Naive B cell (primary cell): ENCODE results near the gene SPHKAP. TPM values are rescaled to one million over a fixed set of nuclear protein-coding genes. Genes with fewer than 3 reads are reported as not detected.
"Not testable (repeated sequence)": the region's sequence is repeated elsewhere in the genome, so short reads cannot be mapped to it uniquely, and the experiment has no call there.

ENCODE experiments used
- ATAC-seq, 2 donors: fragments of 150-1000 bp; cut with Tn5 transposase; 2 replicates each; pipeline ENCODE4 v1.10.0; 2021; ENCODE audit warnings: low read depth in 2 of 2, mild to moderate bottlenecking in 2 of 2, moderate library complexity in 2 of 2
- DNase-seq: peaks from one replicate; pipeline ENCODE4 v3.0.0; 2022
- H3K27ac Mint-ChIP-seq, 6 donors: one replicate each; pipeline ENCODE4 v1.8.0; 2020 to 2022; ENCODE audit warnings: mild to moderate bottlenecking in 6 of 6, mixed read lengths in 6 of 6, moderate library complexity in 5 of 6, inconsistent platforms in 2 of 6
- H3K27me3 Mint-ChIP-seq, 3 donors: one replicate each; pipeline ENCODE4 v1.8.0; 2021 to 2022; ENCODE audit warnings: mixed read lengths in 3 of 3, mild to moderate bottlenecking in 1 of 3
- H3K36me3 Mint-ChIP-seq, 2 donors: one replicate each; pipeline ENCODE4 v1.8.0; 2020 to 2022; ENCODE audit warnings: mixed read lengths in 2 of 2, inconsistent platforms in 1 of 2, mild to moderate bottlenecking in 1 of 2
- H3K4me1 Mint-ChIP-seq, 3 donors: one replicate each; pipeline ENCODE4 v1.8.0; 2020 to 2022; ENCODE audit warnings: mixed read lengths in 3 of 3, inconsistent platforms in 1 of 3, mild to moderate bottlenecking in 1 of 3, moderate library complexity in 1 of 3
- H3K4me3 Mint-ChIP-seq, 8 donors: one replicate each; pipeline ENCODE4 v1.8.0; 2020 to 2022; ENCODE audit warnings: mild to moderate bottlenecking in 8 of 8, mixed read lengths in 8 of 8, moderate library complexity in 8 of 8, inconsistent platforms in 2 of 8
- H3K9me3 Mint-ChIP-seq, 7 donors: one replicate each; pipeline ENCODE4 v1.8.0; 2020 to 2022; ENCODE audit warnings: mixed read lengths in 7 of 7, mild to moderate bottlenecking in 5 of 7, inconsistent platforms in 2 of 7, moderate library complexity in 1 of 7
- polyA plus RNA-seq, 6 donors: library from polyadenylated mRNA; unstranded; fragments of 300-500 nt; fragmentation: Illumina TruSeq; gene quantifications; one replicate each; pipeline ENCODE4 v1.2.3, GENCODE V29; 2021; ENCODE audit warnings: low read depth in 6 of 6

The SPHKAP gene
- polyA plus RNA-seq, result not detected

- Mint-ChIP-seq H3K27me3 (peaks cover 0 to 21% (median 20%) of the 10 kb centered on the region in 3 donors), H3K4me3 (no peak within 1 kb of the TSS), H3K27ac (no peak within 1 kb of the TSS), H3K36me3 (peaks cover 0 to 13% of the 10 kb centered on the region in 2 donors), H3K4me1 (no peaks in the 10 kb centered on the region), H3K9me3 (peaks cover 9 to 25% (median 19%) of the 10 kb centered on the region in 7 donors)
- DNase-seq (no peak), ATAC-seq (no peak)
Observed at GRCh38 chr2:228181098-228182019, at the start of gene SPHKAP. TSS of gene SPHKAP (minus strand) at chr2:228181687. CDS start at chr2:228181598, 89 bp downstream.

- DNase-seq (no peak), ATAC-seq (no peak)
- Mint-ChIP-seq H3K27me3 (no peaks in the 10 kb centered on the region), H3K9me3 (peaks cover 0 to 6% (median 5%) of the 10 kb centered on the region in 7 donors), H3K4me1 (no peaks in the 10 kb centered on the region), H3K27ac (no peak overlapping the region), H3K4me3 (no peak overlapping the region), H3K36me3 (no peaks in the 10 kb centered on the region)
Observed at GRCh38 chr2:228227466-228227865, 46.0 kb upstream of the SPHKAP start.

- Mint-ChIP-seq H3K4me3 (no peak overlapping the region), H3K36me3 (no peaks in the 10 kb centered on the region), H3K27me3 (no peaks in the 10 kb centered on the region), H3K27ac (no peak overlapping the region), H3K9me3 (peaks cover 0 to 6% (median 3%) of the 10 kb centered on the region in 7 donors), H3K4me1 (no peaks in the 10 kb centered on the region)
- ATAC-seq (no peak), DNase-seq (no peak)
Observed at GRCh38 chr2:228224410-228224809, 42.9 kb upstream of the SPHKAP start.

GRCh38 chr2:228218593-228218992 lies 37.1 kb upstream of the SPHKAP start:
- not testable (repeated sequence) for H3K36me3 Mint-ChIP-seq, ATAC-seq, H3K4me3 Mint-ChIP-seq, H3K27me3 Mint-ChIP-seq, DNase-seq, H3K4me1 Mint-ChIP-seq, H3K27ac Mint-ChIP-seq
- H3K9me3 Mint-ChIP-seq, result peaks cover 0 to 11% (median 5%) of the 10 kb centered on the region in 7 donors

- ATAC-seq (no peak), DNase-seq (no peak)
- H3K27ac Mint-ChIP-seq, result no peak overlapping the region
- H3K27me3 Mint-ChIP-seq, result no peaks in the 10 kb centered on the region
- no peak overlapping the region for H3K4me3 Mint-ChIP-seq
- H3K36me3 Mint-ChIP-seq, result no peaks in the 10 kb centered on the region
- peaks cover 5 to 16% (median 11%) of the 10 kb centered on the region in 7 donors for H3K9me3 Mint-ChIP-seq
- no peaks in the 10 kb centered on the region for H3K4me1 Mint-ChIP-seq
Observed at GRCh38 chr2:228197504-228197903, 16.0 kb upstream of the SPHKAP start.

- DNase-seq (no peak), ATAC-seq (no peak)
- Mint-ChIP-seq H3K27ac (no peak overlapping the region), H3K36me3 (peaks cover 0 to 13% of the 10 kb centered on the region in 2 donors), H3K9me3 (peaks cover 7 to 24% (median 16%) of the 10 kb centered on the region in 7 donors), H3K27me3 (peaks cover 0 to 21% (median 20%) of the 10 kb centered on the region in 3 donors), H3K4me1 (no peaks in the 10 kb centered on the region), H3K4me3 (no peak overlapping the region)
Observed at GRCh38 chr2:228180181-228181097, 1.0 kb downstream of the SPHKAP start.

GRCh38 chr2:228167290-228167689 lies 14.2 kb downstream of the SPHKAP start:
- no peak overlapping the region for H3K27ac Mint-ChIP-seq
- no peaks in the 10 kb centered on the region for H3K36me3 Mint-ChIP-seq
- H3K27me3 Mint-ChIP-seq, result no peaks in the 10 kb centered on the region
- no peak for DNase-seq
- H3K9me3 Mint-ChIP-seq, result peaks cover 0 to 9% (median 2%) of the 10 kb centered on the region in 7 donors
- no peak overlapping the region for H3K4me3 Mint-ChIP-seq
- ATAC-seq, result no peak
- H3K4me1 Mint-ChIP-seq, result no peaks in the 10 kb centered on the region

- H3K27ac Mint-ChIP-seq, result no peak overlapping the region
- DNase-seq (no peak), ATAC-seq (no peak)
- no peak overlapping the region for H3K4me3 Mint-ChIP-seq
- H3K4me1 Mint-ChIP-seq, result no peaks in the 10 kb centered on the region
- peaks cover 0 to 13% (median 2%) of the 10 kb centered on the region in 7 donors for H3K9me3 Mint-ChIP-seq
- H3K36me3 Mint-ChIP-seq, result no peaks in the 10 kb centered on the region
- H3K27me3 Mint-ChIP-seq, result no peaks in the 10 kb centered on the region
Observed at GRCh38 chr2:228164718-228165117, 16.8 kb downstream of the SPHKAP start.

GRCh38 chr2:228157841-228158240 lies 23.6 kb downstream of the SPHKAP start:
- Mint-ChIP-seq H3K4me3 (no peak overlapping the region), H3K36me3 (no peaks in the 10 kb centered on the region), H3K27me3 (no peaks in the 10 kb centered on the region), H3K4me1 (no peaks in the 10 kb centered on the region), H3K27ac (no peak overlapping the region), H3K9me3 (peaks cover 2 to 24% (median 5%) of the 10 kb centered on the region in 7 donors)
- ATAC-seq, result no peak
- DNase-seq, result no peak

- H3K4me3 Mint-ChIP-seq, result no peak overlapping the region
- H3K9me3 Mint-ChIP-seq, result peaks cover 0 to 18% (median 3%) of the 10 kb centered on the region in 7 donors
- no peaks in the 10 kb centered on the region for H3K4me1 Mint-ChIP-seq
- H3K27ac Mint-ChIP-seq, result no peak overlapping the region
- DNase-seq (no peak), ATAC-seq (no peak)
- H3K36me3 Mint-ChIP-seq, result no peaks in the 10 kb centered on the region
- H3K27me3 Mint-ChIP-seq, result no peaks in the 10 kb centered on the region
Observed at GRCh38 chr2:228144961-228145360, 36.5 kb downstream of the SPHKAP start.

- Mint-ChIP-seq H3K27me3 (no peaks in the 10 kb centered on the region), H3K4me1 (no peaks in the 10 kb centered on the region), H3K27ac (no peak overlapping the region), H3K9me3 (peaks cover 0 to 14% (median 3%) of the 10 kb centered on the region in 7 donors), H3K4me3 (no peak overlapping the region), H3K36me3 (no peaks in the 10 kb centered on the region)
- DNase-seq, result no peak
- ATAC-seq, result no peak
Observed at GRCh38 chr2:228140934-228141528, 40.5 kb downstream of the SPHKAP start.

GRCh38 chr2:228136027-228136426 lies 45.5 kb downstream of the SPHKAP start:
- ATAC-seq, result no peak
- Mint-ChIP-seq H3K36me3 (no peaks in the 10 kb centered on the region), H3K4me3 (no peak overlapping the region), H3K27me3 (no peaks in the 10 kb centered on the region), H3K4me1 (peaks cover 0 to 2% (median 0%) of the 10 kb centered on the region in 3 donors), H3K27ac (no peak overlapping the region), H3K9me3 (peaks cover 0 to 12% (median 5%) of the 10 kb centered on the region in 7 donors)
- no peak for DNase-seq

GRCh38 chr2:228135300-228135699 lies 46.2 kb downstream of the SPHKAP start:
- Mint-ChIP-seq H3K27me3 (no peaks in the 10 kb centered on the region), H3K9me3 (peaks cover 0 to 12% (median 5%) of the 10 kb centered on the region in 7 donors), H3K27ac (no peak overlapping the region), H3K4me3 (no peak overlapping the region), H3K4me1 (peaks cover 0 to 2% (median 0%) of the 10 kb centered on the region in 3 donors), H3K36me3 (no peaks in the 10 kb centered on the region)
- ATAC-seq (no peak), DNase-seq (no peak)
